Fibroblast of gingiva (primary cell): ENCODE data around the gene DCDC1.
"Not testable (repeated sequence)": the region's sequence is repeated elsewhere in the genome, so short reads cannot be mapped to it uniquely, and the experiment has no call there.

Source experiments
- DNase-seq: peaks from one replicate; pipeline ENCODE4 v3.0.0-alpha.2; 2011; ENCODE audit warnings: low read depth

Gene DCDC1

GRCh38 chr11:30985536-30985935 lies 384.0 kb downstream of the DCDC1 start:
- no peak for DNase-seq

GRCh38 chr11:30984827-30985226 lies 384.7 kb downstream of the DCDC1 start:
- DNase-seq = no peak

GRCh38 chr11:30984442-30984816 lies 385.1 kb downstream of the DCDC1 start:
- peak; percentile 7 for DNase-seq

GRCh38 chr11:30983776-30984441 lies 385.6 kb downstream of the DCDC1 start:
- DNase-seq = no peak

GRCh38 chr11:30983143-30983542 lies 386.4 kb downstream of the DCDC1 start:
- DNase-seq = no peak

GRCh38 chr11:30967579-30967978 lies 402.0 kb downstream of the DCDC1 start:
- no peak for DNase-seq

- DNase-seq = no peak
These were observed 409.0 kb downstream of the DCDC1 start for GRCh38 chr11:30960387-30960992.

- DNase-seq = no peak
These were observed 412.8 kb downstream of the DCDC1 start for GRCh38 chr11:30956751-30957150.

GRCh38 chr11:30949838-30950237 lies 419.7 kb downstream of the DCDC1 start:
- no peak for DNase-seq

- DNase-seq = not testable (repeated sequence)
These were observed 421.8 kb downstream of the DCDC1 start for GRCh38 chr11:30947715-30948114.

- no peak for DNase-seq
These were observed 430.7 kb downstream of the DCDC1 start for GRCh38 chr11:30938810-30939209.

GRCh38 chr11:30938171-30938570 lies 431.4 kb downstream of the DCDC1 start:
- DNase-seq = no peak

GRCh38 chr11:30936491-30936890 lies 433.0 kb downstream of the DCDC1 start:
- DNase-seq = no peak

GRCh38 chr11:30935861-30936260 lies 433.7 kb downstream of the DCDC1 start:
- DNase-seq = no peak

GRCh38 chr11:30926130-30926529 lies 443.4 kb downstream of the DCDC1 start:
- DNase-seq = no peak

GRCh38 chr11:30921811-30922210 lies 447.7 kb downstream of the DCDC1 start:
- no peak for DNase-seq

- DNase-seq = no peak
These were observed 450.0 kb downstream of the DCDC1 start for GRCh38 chr11:30919389-30920152.

GRCh38 chr11:30917859-30918478 lies 451.6 kb downstream of the DCDC1 start:
- peak; percentile 10 for DNase-seq

GRCh38 chr11:30917266-30917665 lies 452.3 kb downstream of the DCDC1 start:
- DNase-seq = no peak

- no peak for DNase-seq
These were observed 452.8 kb downstream of the DCDC1 start for GRCh38 chr11:30916764-30917163.

- peak; percentile 5 for DNase-seq
These were observed 455.3 kb downstream of the DCDC1 start for GRCh38 chr11:30914143-30914762.

GRCh38 chr11:30911247-30911646 lies 458.3 kb downstream of the DCDC1 start:
- no peak for DNase-seq
